OCI-LY7 (cell line): ENCODE measurements around the gene GOSR2. TPM values are rescaled to one million over a fixed set of nuclear protein-coding genes. Genes with fewer than 3 reads are reported as not detected.

Experiments
- BruUV-seq: library from RNA; stranded (reverse); fragments of 400-500 nt; replicated peaks from 2 replicates; lab custom pipeline; 2021; lab: Mats Ljungman, UMichigan
- CTCF ChIA-PET: fragments of 300-600 bp; sonication (Branson Sonifier 250); formaldehyde crosslinking; loops from one replicate; lab custom pipeline; 2022; ENCODE audit warnings: antibody characterized with exemption; ENCODE audit not compliant: unreplicated experiment; lab: Charles Lee
- POLR2A ChIA-PET: fragments of 300-600 bp; sonication (Branson Sonifier 250); formaldehyde crosslinking; loops from one replicate; lab custom pipeline; 2022; ENCODE audit warnings: antibody characterized with exemption; lab: Charles Lee
- DNase-seq: peaks from one replicate; pipeline ENCODE4 v3.0.0-alpha.2; 2015; ENCODE audit warnings: low spot score
- H2AFZ ChIP-seq: fragments of 200-600 bp; sonication (generic), shearing (Covaris generic); 2 replicates; pipeline ENCODE4 v1.6.1; 2014; ENCODE audit warnings: mild to moderate bottlenecking, antibody characterized with exemption, low read length, moderate library complexity
- H3K27ac ChIP-seq: fragments of 200-600 bp; sonication (generic); 2 replicates; pipeline ENCODE4 v1.5.1; 2014; ENCODE audit warnings: mixed run types, low read depth, mild to moderate bottlenecking, moderate library complexity, low read length, inconsistent platforms; ENCODE audit not compliant: poor library complexity, severe bottlenecking
- H3K36me3 ChIP-seq: fragments of 200-600 bp; sonication (generic); 2 replicates; pipeline ENCODE4 v1.6.1; 2014; ENCODE audit warnings: mild to moderate bottlenecking, antibody characterized with exemption, low read length, moderate library complexity, mixed read lengths; ENCODE audit not compliant: insufficient read depth
- H3K4me1 ChIP-seq: fragments of 200-600 bp; sonication (generic); 2 replicates; pipeline ENCODE4 v1.5.1; 2014; ENCODE audit warnings: mild to moderate bottlenecking, low read length; ENCODE audit not compliant: insufficient read depth, poor library complexity, severe bottlenecking
- H3K4me2 ChIP-seq: fragments of 200-600 bp; sonication (generic); 2 replicates; pipeline ENCODE4 v1.6.1; 2014; ENCODE audit warnings: mild to moderate bottlenecking, low read length
- H3K4me3 ChIP-seq: fragments of 200-600 bp; sonication (generic); 2 replicates; pipeline ENCODE4 v1.5.1; 2014; ENCODE audit warnings: mild to moderate bottlenecking, low read depth, low read length; ENCODE audit not compliant: poor library complexity, severe bottlenecking
- H3K79me2 ChIP-seq: fragments of 200-600 bp; sonication (generic); 2 replicates; pipeline ENCODE4 v1.6.1; 2016; ENCODE audit warnings: low read depth, mild to moderate bottlenecking, low read length, moderate library complexity, mixed read lengths; ENCODE audit not compliant: insufficient read depth
- H3K9me2 ChIP-seq: fragments of 200-600 bp; sonication (generic); 2 replicates; pipeline ENCODE4 v1.6.1; 2016; ENCODE audit warnings: mild to moderate bottlenecking, low read length, mixed read lengths; ENCODE audit not compliant: insufficient read depth
- H3K9me3 ChIP-seq: fragments of 200-600 bp; sonication (generic); 2 replicates; pipeline ENCODE4 v1.6.1; 2014; ENCODE audit warnings: mild to moderate bottlenecking, mixed run types, low read length, mixed read lengths
- H4K20me1 ChIP-seq: fragments of 200-600 bp; sonication (generic); 2 replicates; pipeline ENCODE4 v1.6.1; 2014; ENCODE audit warnings: mild to moderate bottlenecking, antibody characterized with exemption, low read length, moderate library complexity, mixed read lengths; ENCODE audit not compliant: insufficient read depth
- EZH2phosphoT487 ChIP-seq: fragments of 200-600 bp; sonication (generic); IDR thresholded peaks from 2 replicates; pipeline ENCODE4 v1.6.1; 2018; ENCODE audit warnings: low read depth, borderline replicate concordance, mild to moderate bottlenecking, mixed run types, antibody characterized with exemption, low read length, moderate library complexity, mixed read lengths
- intact Hi-C: fragments of 100-400 bp; cut with micrococcal nuclease; formaldehyde crosslinking; loops from one replicate; pipeline ENCODE4 v1.10.0; 2022; ENCODE audit not compliant: unreplicated experiment
- total RNA-seq, 2 experiments: library from RNA; depleted of rRNA in 1 of 2; stranded (reverse); fragments of >200 nt in 1 of 2; shearing (Covaris generic) in 1 of 2; gene quantifications; 2 replicates each; pipeline ENCODE4 v1.2.3, GENCODE V29; 2014 to 2022
- TF ChIP-seq, protein P1 (sequence below): fragments of 200-600 bp; sonication (generic); conservative IDR thresholded peaks from 2 replicates; pipeline ENCODE4 v1.5.1; 2014; ENCODE audit warnings: mild to moderate bottlenecking, antibody characterized with exemption, low read length, moderate library complexity, mixed read lengths

Gene GOSR2
- total RNA-seq, 2 experiments from 2014 or later, result 46.5 to 62.8 TPM

DNA sequence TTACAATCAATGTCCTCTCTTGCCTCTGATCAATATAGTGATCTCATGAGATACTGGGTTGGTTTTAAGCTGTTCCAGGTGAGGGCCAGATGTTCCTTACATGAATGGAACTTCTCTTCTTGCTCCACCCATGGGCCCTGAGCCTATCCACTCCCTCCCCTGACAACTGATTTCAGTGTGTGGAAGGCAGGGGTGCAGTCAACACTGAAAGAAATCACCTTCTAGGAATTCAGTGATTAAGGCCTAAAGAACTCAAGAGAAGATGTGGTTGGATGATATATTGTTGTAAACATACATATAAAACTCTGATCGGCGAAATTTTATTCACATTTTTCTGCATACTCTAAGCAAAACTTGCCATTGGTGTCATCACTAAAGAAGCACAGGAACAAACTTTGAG lies 6.7 kb upstream of the GOSR2 start:
- TF ChIP-seq EZH2phosphoT487, result no peak
- TF ChIP-seq, protein P1, sequence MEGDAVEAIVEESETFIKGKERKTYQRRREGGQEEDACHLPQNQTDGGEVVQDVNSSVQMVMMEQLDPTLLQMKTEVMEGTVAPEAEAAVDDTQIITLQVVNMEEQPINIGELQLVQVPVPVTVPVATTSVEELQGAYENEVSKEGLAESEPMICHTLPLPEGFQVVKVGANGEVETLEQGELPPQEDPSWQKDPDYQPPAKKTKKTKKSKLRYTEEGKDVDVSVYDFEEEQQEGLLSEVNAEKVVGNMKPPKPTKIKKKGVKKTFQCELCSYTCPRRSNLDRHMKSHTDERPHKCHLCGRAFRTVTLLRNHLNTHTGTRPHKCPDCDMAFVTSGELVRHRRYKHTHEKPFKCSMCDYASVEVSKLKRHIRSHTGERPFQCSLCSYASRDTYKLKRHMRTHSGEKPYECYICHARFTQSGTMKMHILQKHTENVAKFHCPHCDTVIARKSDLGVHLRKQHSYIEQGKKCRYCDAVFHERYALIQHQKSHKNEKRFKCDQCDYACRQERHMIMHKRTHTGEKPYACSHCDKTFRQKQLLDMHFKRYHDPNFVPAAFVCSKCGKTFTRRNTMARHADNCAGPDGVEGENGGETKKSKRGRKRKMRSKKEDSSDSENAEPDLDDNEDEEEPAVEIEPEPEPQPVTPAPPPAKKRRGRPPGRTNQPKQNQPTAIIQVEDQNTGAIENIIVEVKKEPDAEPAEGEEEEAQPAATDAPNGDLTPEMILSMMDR, result no peak
- Histone ChIP-seq H3K4me3 (no peak overlapping the region), H3K27ac (no peak overlapping the region), H3K9me3 (no peaks in the 10 kb centered on the region), H2AFZ (no peak overlapping the region), H3K4me2 (no peak overlapping the region), H3K36me3 (no peaks in the 10 kb centered on the region), H3K9me2 (no peaks in the 10 kb centered on the region), H3K4me1 (no peaks in the 10 kb centered on the region), H3K79me2 (no peaks in the 10 kb centered on the region), H4K20me1 (no peaks in the 10 kb centered on the region)
- intact Hi-C loops, result no loop called here
- ChIA-PET CTCF (no interaction called here), POLR2A (no interaction called here)
- no TSS peak for BruUV-seq
- no peak for DNase-seq

DNA sequence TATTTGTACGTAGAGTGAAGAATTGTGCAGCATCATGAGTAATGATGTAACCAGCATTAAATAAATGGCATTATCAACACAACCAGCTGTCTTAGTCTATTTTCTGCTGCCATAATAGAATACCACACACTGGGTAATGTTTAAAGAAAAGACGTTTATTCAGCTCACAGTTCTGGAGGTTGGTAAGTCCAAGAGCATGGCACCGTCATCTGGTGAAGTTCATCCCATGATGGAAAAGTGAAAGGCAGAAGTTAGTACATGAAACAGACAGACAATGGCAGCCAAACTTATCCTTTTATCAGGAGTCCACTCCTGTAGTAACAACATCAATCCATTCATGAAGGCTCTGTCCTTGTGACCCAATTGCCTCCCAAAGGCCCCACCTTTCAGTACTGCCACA lies 6.3 kb upstream of the GOSR2 start:
- TF ChIP-seq EZH2phosphoT487, result no peak
- TF ChIP-seq, protein P1, result no peak
- Histone ChIP-seq H3K79me2 (no peaks in the 10 kb centered on the region), H4K20me1 (no peaks in the 10 kb centered on the region), H3K9me3 (no peaks in the 10 kb centered on the region), H3K36me3 (no peaks in the 10 kb centered on the region), H3K4me2 (no peak overlapping the region), H3K9me2 (no peaks in the 10 kb centered on the region), H3K4me3 (no peak overlapping the region), H3K4me1 (no peaks in the 10 kb centered on the region), H3K27ac (no peak overlapping the region), H2AFZ (no peak overlapping the region)
- ChIA-PET CTCF (no interaction called here), POLR2A (no interaction called here)
- no peak for DNase-seq
- intact Hi-C loops, result no loop called here
- no TSS peak for BruUV-seq

DNA sequence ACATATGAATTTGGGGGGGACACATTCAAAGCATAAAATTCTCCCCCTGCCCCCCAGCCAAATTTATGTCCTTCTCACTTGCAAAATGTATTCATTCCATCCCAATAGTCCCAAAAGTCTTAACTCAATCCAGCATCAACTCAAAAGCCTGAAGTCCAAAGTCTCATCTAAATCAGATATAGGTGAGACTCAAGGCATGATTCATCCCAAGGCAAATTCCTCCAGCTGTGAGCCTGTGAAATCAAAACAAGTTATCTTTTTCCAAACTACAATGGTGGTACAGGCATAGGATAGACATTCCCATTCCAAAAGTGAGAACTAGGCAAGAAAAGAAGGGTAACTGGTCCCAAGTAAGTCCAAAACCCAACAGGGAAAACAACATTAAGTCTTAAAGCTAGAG lies 5.9 kb upstream of the GOSR2 start:
- ChIA-PET POLR2A (no interaction called here), CTCF (no interaction called here)
- Histone ChIP-seq H3K36me3 (no peaks in the 10 kb centered on the region), H3K9me3 (no peaks in the 10 kb centered on the region), H3K27ac (no peak overlapping the region), H3K4me3 (no peak overlapping the region), H3K9me2 (no peaks in the 10 kb centered on the region), H3K4me2 (no peak overlapping the region), H3K4me1 (no peaks in the 10 kb centered on the region), H4K20me1 (no peaks in the 10 kb centered on the region), H3K79me2 (no peaks in the 10 kb centered on the region), H2AFZ (no peak overlapping the region)
- TF ChIP-seq, protein P1, result no peak
- no peak for TF ChIP-seq EZH2phosphoT487
- BruUV-seq, result no TSS peak
- no peak for DNase-seq
- intact Hi-C loops, result no loop called here
